MCF 10A (cell line): ENCODE results near the gene LRP1. TPM values are rescaled to one million over a fixed set of nuclear protein-coding genes. Genes with fewer than 3 reads are reported as not detected.
A peak's percentile ranks its signal among the peaks of the same experiment; 100 is the strongest.

Experiments used
- BruUV-seq: library from RNA; stranded (reverse); fragments of 400-500 nt; replicated peaks from 2 replicates; lab custom pipeline; 2021; lab: Mats Ljungman, UMichigan
- CTCF ChIA-PET: fragments of 300-600 bp; sonication (Branson Sonifier 250); formaldehyde crosslinking; extraction: SDS; loops from one replicate; lab custom pipeline; 2021; ENCODE audit warnings: antibody characterized with exemption, inconsistent platforms; lab: Yijun Ruan, JAX
- POLR2A ChIA-PET: fragments of 300-600, 350-650 bp; sonication (Branson Sonifier 250); formaldehyde crosslinking; extraction: SDS; loops from one replicate; lab custom pipeline; 2020; ENCODE audit warnings: antibody characterized with exemption, inconsistent platforms; lab: Yijun Ruan, JAX
- DNase-seq: peaks from one replicate; pipeline ENCODE4 v3.0.0-alpha.2; 2018; ENCODE audit not compliant: unreplicated experiment
- H3K27ac Mint-ChIP-seq: one replicate; pipeline ENCODE4 v1.8.0; 2022; ENCODE audit warnings: mild to moderate bottlenecking, low read depth, mixed read lengths; ENCODE audit not compliant: unreplicated experiment
- H3K27me3 Mint-ChIP-seq: one replicate; pipeline ENCODE4 v1.8.0; 2022; ENCODE audit warnings: mixed read lengths; ENCODE audit not compliant: insufficient read depth, unreplicated experiment
- H3K36me3 Mint-ChIP-seq: one replicate; pipeline ENCODE4 v1.8.0; 2022; ENCODE audit warnings: mild to moderate bottlenecking, moderate library complexity, mixed read lengths; ENCODE audit not compliant: insufficient read depth, unreplicated experiment
- H3K4me1 Mint-ChIP-seq: one replicate; pipeline ENCODE4 v1.8.0; 2022; ENCODE audit warnings: mixed read lengths; ENCODE audit not compliant: insufficient read depth, unreplicated experiment
- H3K4me3 Mint-ChIP-seq: one replicate; pipeline ENCODE4 v1.8.0; 2022; ENCODE audit warnings: mild to moderate bottlenecking, moderate library complexity, mixed read lengths; ENCODE audit not compliant: unreplicated experiment
- H3K9me3 Mint-ChIP-seq: one replicate; pipeline ENCODE4 v1.8.0; 2022; ENCODE audit warnings: mixed read lengths; ENCODE audit not compliant: unreplicated experiment
- intact Hi-C: fragments of 100-400 bp; cut with micrococcal nuclease; formaldehyde crosslinking; loops from 2 replicates; pipeline ENCODE4 v1.14.1; 2022
- total RNA-seq: library from RNA; stranded (reverse); gene quantifications from 2 replicates; pipeline ENCODE4 v1.2.3, GENCODE V29; 2022
- TF ChIP-seq, protein P1 (sequence below): fragments of 200-600 bp; IDR thresholded peaks from one replicate; pipeline ENCODE4 v1.8.0; 2022; ENCODE audit warnings: antibody characterized with exemption, mild to moderate bottlenecking; ENCODE audit not compliant: unreplicated experiment

The LRP1 gene
- total RNA-seq, 1 experiment from 2014 or later = 18.9 TPM

- TF ChIP-seq, protein P1, sequence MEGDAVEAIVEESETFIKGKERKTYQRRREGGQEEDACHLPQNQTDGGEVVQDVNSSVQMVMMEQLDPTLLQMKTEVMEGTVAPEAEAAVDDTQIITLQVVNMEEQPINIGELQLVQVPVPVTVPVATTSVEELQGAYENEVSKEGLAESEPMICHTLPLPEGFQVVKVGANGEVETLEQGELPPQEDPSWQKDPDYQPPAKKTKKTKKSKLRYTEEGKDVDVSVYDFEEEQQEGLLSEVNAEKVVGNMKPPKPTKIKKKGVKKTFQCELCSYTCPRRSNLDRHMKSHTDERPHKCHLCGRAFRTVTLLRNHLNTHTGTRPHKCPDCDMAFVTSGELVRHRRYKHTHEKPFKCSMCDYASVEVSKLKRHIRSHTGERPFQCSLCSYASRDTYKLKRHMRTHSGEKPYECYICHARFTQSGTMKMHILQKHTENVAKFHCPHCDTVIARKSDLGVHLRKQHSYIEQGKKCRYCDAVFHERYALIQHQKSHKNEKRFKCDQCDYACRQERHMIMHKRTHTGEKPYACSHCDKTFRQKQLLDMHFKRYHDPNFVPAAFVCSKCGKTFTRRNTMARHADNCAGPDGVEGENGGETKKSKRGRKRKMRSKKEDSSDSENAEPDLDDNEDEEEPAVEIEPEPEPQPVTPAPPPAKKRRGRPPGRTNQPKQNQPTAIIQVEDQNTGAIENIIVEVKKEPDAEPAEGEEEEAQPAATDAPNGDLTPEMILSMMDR = peak; percentile 73
- ChIA-PET CTCF (interaction anchor here (0.6 to 13.9 kb wide), 8 partner anchors 8 to 85 kb away, joined by 3 to 147 read pairs (median 4); partner anchors contain the start of gene STAT6), POLR2A (interaction anchor here (8.7 to 16.5 kb wide), 2 partner anchors 15 kb away, joined by 151 to 610 read pairs; partner anchors contain the start of genes NEMP1 and STAT6)
- H3K9me3 Mint-ChIP-seq = no peaks in the 10 kb centered on the region
- intact Hi-C loops = loop anchor here (1.0 kb wide), 1 partner anchor 24 kb away; no protein-coding TSS in a partner anchor
- H3K4me3 Mint-ChIP-seq = no peak overlapping the region
- peak; percentile 76 for DNase-seq
- BruUV-seq = no TSS peak
- no peak overlapping the region for H3K27ac Mint-ChIP-seq
- H3K36me3 Mint-ChIP-seq = peaks cover 81% of the 10 kb centered on the region
- H3K4me1 Mint-ChIP-seq = peaks cover 60% of the 10 kb centered on the region
- H3K27me3 Mint-ChIP-seq = no peaks in the 10 kb centered on the region
Observed at GRCh38 chr12:57093415-57094207, 34.7 kb upstream of the LRP1 start.

GRCh38 chr12:57094208-57095160, 33.8 kb upstream of the LRP1 start:
- ChIA-PET CTCF (interaction anchor here (0.6 to 13.9 kb wide), 9 partner anchors 7 to 86 kb away, joined by 3 to 147 read pairs (median 6); partner anchors contain the start of gene STAT6), POLR2A (interaction anchor here (1.0 to 16.5 kb wide), 6 partner anchors 12 to 135 kb away, joined by 3 to 610 read pairs (median 16); partner anchors contain the start of genes NEMP1, SHMT2 and STAT6)
- H3K4me1 Mint-ChIP-seq = peaks cover 60% of the 10 kb centered on the region
- no peaks in the 10 kb centered on the region for H3K27me3 Mint-ChIP-seq
- intact Hi-C loops = no loop called here
- H3K9me3 Mint-ChIP-seq = no peaks in the 10 kb centered on the region
- TF ChIP-seq, protein P1 = no peak
- BruUV-seq = TSS peak; percentile 39
- DNase-seq = no peak
- H3K36me3 Mint-ChIP-seq = peaks cover 81% of the 10 kb centered on the region
- no peak overlapping the region for H3K4me3 Mint-ChIP-seq
- H3K27ac Mint-ChIP-seq = peak overlapping the region; percentile 61

- H3K9me3 Mint-ChIP-seq = no peaks in the 10 kb centered on the region
- no peak for DNase-seq
- H3K27me3 Mint-ChIP-seq = no peaks in the 10 kb centered on the region
- H3K4me1 Mint-ChIP-seq = peaks cover 58% of the 10 kb centered on the region
- TF ChIP-seq, protein P1 = no peak
- no TSS peak for BruUV-seq
- ChIA-PET POLR2A (interaction anchor here (0.7 to 16.5 kb wide), 13 partner anchors 7 to 409 kb away, joined by 3 to 610 read pairs (median 5); partner anchors contain the start of genes NAB2, NEMP1, SHMT2 and STAT6), CTCF (interaction anchor here (0.6 to 13.9 kb wide), 10 partner anchors 9 to 87 kb away, joined by 3 to 147 read pairs (median 5); partner anchors contain the start of gene STAT6)
- intact Hi-C loops = no loop called here
- peaks cover 84% of the 10 kb centered on the region for H3K36me3 Mint-ChIP-seq
- H3K27ac Mint-ChIP-seq = peak overlapping the region; percentile 78
- no peak overlapping the region for H3K4me3 Mint-ChIP-seq
Observed at GRCh38 chr12:57095440-57095839, 32.8 kb upstream of the LRP1 start.
